GM23338 (cell line): ENCODE measurements around the gene TNFAIP8L3. TPM values are rescaled to one million over a fixed set of nuclear protein-coding genes. Genes with fewer than 3 reads are reported as not detected.

Experiments
- ATAC-seq: fragments of 200-7000 bp; cut with Tn5 transposase; 3 replicates; pipeline ENCODE4 v1.9.1; 2020
- DNase-seq: peaks from one replicate; pipeline ENCODE4 v3.0.0-alpha.2; 2015; ENCODE audit warnings: low spot score
- H2AFZ ChIP-seq: fragments of 200-600 bp; sonication (generic); 2 replicates; pipeline ENCODE4 v1.8.0; 2016; ENCODE audit warnings: antibody characterized with exemption, mild to moderate bottlenecking, moderate library complexity
- H3F3A ChIP-seq: fragments of 200-600 bp; sonication (generic); replicated peaks from 2 replicates; pipeline ENCODE4 v1.8.0; 2017; ENCODE audit warnings: antibody characterized with exemption, mixed run types, low read depth
- H3K27ac ChIP-seq: fragments of 200-600 bp; sonication (generic); 2 replicates; pipeline ENCODE4 v1.6.1; 2016; ENCODE audit warnings: low read depth
- H3K27me3 ChIP-seq: fragments of 200-600 bp; sonication (generic); 2 replicates; pipeline ENCODE4 v1.8.0; 2016; ENCODE audit warnings: mild to moderate bottlenecking, mixed run types, moderate library complexity; ENCODE audit not compliant: insufficient read depth
- H3K36me3 ChIP-seq: fragments of 200-600 bp; sonication (generic); 2 replicates; pipeline ENCODE4 v1.8.0; 2016; ENCODE audit warnings: mild to moderate bottlenecking; ENCODE audit not compliant: insufficient read depth
- H3K4me1 ChIP-seq: fragments of 200-600 bp; sonication (generic); 2 replicates; pipeline ENCODE4 v1.8.0; 2016; ENCODE audit warnings: mild to moderate bottlenecking, moderate library complexity; ENCODE audit not compliant: insufficient read depth
- H3K4me2 ChIP-seq: fragments of 200-600 bp; sonication (generic); 2 replicates; pipeline ENCODE4 v1.7.1; 2017; ENCODE audit warnings: mixed run types
- H3K4me3 ChIP-seq: fragments of 200-600 bp; sonication (generic); 2 replicates; pipeline ENCODE4 v1.6.1; 2016; ENCODE audit warnings: mixed run types
- H3K79me2 ChIP-seq: fragments of 200-600 bp; sonication (generic); replicated peaks from 2 replicates; pipeline ENCODE4 v1.8.0; 2017; ENCODE audit warnings: mild to moderate bottlenecking; ENCODE audit not compliant: insufficient read depth
- H3K9me2 ChIP-seq: fragments of 200-600 bp; sonication (generic); 2 replicates; pipeline ENCODE4 v1.8.0; 2017; ENCODE audit not compliant: insufficient read depth
- H4K20me1 ChIP-seq: fragments of 200-600 bp; sonication (generic); replicated peaks from 2 replicates; pipeline ENCODE4 v1.8.0; 2017; ENCODE audit warnings: mild to moderate bottlenecking; ENCODE audit not compliant: insufficient read depth
- H3K27ac Mint-ChIP-seq: 2 replicates; pipeline ENCODE4 v1.8.0; 2020; ENCODE audit warnings: inconsistent platforms, mild to moderate bottlenecking, moderate library complexity, mixed read lengths
- H3K27me3 Mint-ChIP-seq: 3 replicates; pipeline ENCODE4 v1.8.0; 2022; ENCODE audit warnings: low read depth, mild to moderate bottlenecking, moderate library complexity, mixed read lengths, inconsistent platforms; ENCODE audit not compliant: insufficient read depth, poor library complexity
- H3K36me3 Mint-ChIP-seq: 3 replicates; pipeline ENCODE4 v1.8.0; 2021; ENCODE audit warnings: low read depth, mild to moderate bottlenecking, inconsistent platforms, moderate library complexity, mixed read lengths
- H3K4me1 Mint-ChIP-seq: 3 replicates; pipeline ENCODE4 v1.8.0; 2020; ENCODE audit warnings: mild to moderate bottlenecking, inconsistent platforms, mixed read lengths
- H3K4me3 Mint-ChIP-seq: 3 replicates; pipeline ENCODE4 v1.8.0; 2021; ENCODE audit warnings: moderate library complexity, mild to moderate bottlenecking, inconsistent platforms, mixed read lengths
- H3K9me3 Mint-ChIP-seq: 3 replicates; pipeline ENCODE4 v1.8.0; 2020; ENCODE audit warnings: moderate library complexity, mild to moderate bottlenecking, inconsistent platforms, mixed read lengths
- CTCF ChIP-seq, 2 experiments: fragments of 200-600 bp in 1 of 2; sonication (generic) in 1 of 2; conservative IDR thresholded peaks; 2 replicates each; pipeline versions ENCODE4 v1.5.1 to v1.6.1; 2016 to 2017; ENCODE audit warnings: antibody characterized with exemption in 2 of 2, low read depth in 2 of 2, mild to moderate bottlenecking in 2 of 2, moderate library complexity in 1 of 2
- EZH2 ChIP-seq: fragments of 200-600 bp; sonication (generic); IDR thresholded peaks from one replicate; pipeline ENCODE4 v1.8.0; 2017; ENCODE audit warnings: antibody characterized with exemption, mild to moderate bottlenecking, low read depth; ENCODE audit not compliant: unreplicated experiment
- EZH2phosphoT487 ChIP-seq: fragments of 200-600 bp; sonication (generic); IDR thresholded peaks from one replicate; pipeline ENCODE4 v1.8.1; 2018; ENCODE audit warnings: antibody characterized with exemption; ENCODE audit not compliant: unreplicated experiment
- POLR2AphosphoS5 ChIP-seq: IDR thresholded peaks from 2 replicates; pipeline ENCODE4 v1.6.1; 2016; ENCODE audit warnings: antibody characterized with exemption, low read depth
- REST ChIP-seq: IDR thresholded peaks from one replicate; pipeline ENCODE4 v1.6.1; 2018; ENCODE audit warnings: antibody characterized with exemption; ENCODE audit not compliant: unreplicated experiment
- STAT1 ChIP-seq: IDR thresholded peaks from one replicate; pipeline ENCODE4 v1.6.1; 2016; ENCODE audit warnings: antibody characterized with exemption; ENCODE audit not compliant: unreplicated experiment
- ZNF114 ChIP-seq: fragments of 250-450 bp; sonication (Bioruptor Pico); IDR thresholded peaks from 2 replicates; pipeline ENCODE4 v1.5.0; 2020; ENCODE audit warnings: mild to moderate bottlenecking, moderate library complexity
- ZNF331 ChIP-seq: fragments of 250-450 bp; sonication (Bioruptor Pico); IDR thresholded peaks from 2 replicates; pipeline ENCODE4 v1.5.0; 2020; ENCODE audit warnings: low read depth, mild to moderate bottlenecking, moderate library complexity
- ZNF462 ChIP-seq: fragments of 250-450 bp; sonication (Bioruptor Pico); IDR thresholded peaks from 2 replicates; pipeline ENCODE4 v1.5.0; 2020; ENCODE audit warnings: mild to moderate bottlenecking, moderate library complexity
- polyA plus RNA-seq: library from polyadenylated mRNA; unstranded; fragments of >200 nt; fragmentation: Nextera tagmentation; extraction: Ambion mirVana; gene quantifications from 2 replicates; pipeline ENCODE4 v1.2.1, GENCODE V29; 2016
- total RNA-seq: library from RNA; depleted of rRNA; stranded (reverse); fragments of >200 nt; shearing (Covaris generic); gene quantifications from 2 replicates; pipeline ENCODE4 v1.2.3, GENCODE V29; 2014

Gene TNFAIP8L3
- total and polyA plus RNA-seq, 2 experiments from 2014 or later, result 0.23 to 0.31 TPM

- Mint-ChIP-seq H3K27ac (no peak overlapping the region; the same call in 1 of the 2 replicates), H3K36me3 (no peaks in the 10 kb centered on the region), H3K9me3 (no peaks in the 10 kb centered on the region), H3K4me3 (no peak overlapping the region), H3K4me1 (peaks cover 6% of the 10 kb centered on the region), H3K27me3 (no peaks in the 10 kb centered on the region)
- Histone ChIP-seq H4K20me1 (no peaks in the 10 kb centered on the region), H3K36me3 (no peaks in the 10 kb centered on the region), H3K9me2 (no peaks in the 10 kb centered on the region), H3F3A (no peaks in the 10 kb centered on the region), H3K4me2 (no peak overlapping the region), H3K79me2 (no peaks in the 10 kb centered on the region), H3K27me3 (no peaks in the 10 kb centered on the region), H3K27ac (no peak overlapping the region), H3K4me3 (no peak overlapping the region), H2AFZ (no peak overlapping the region), H3K4me1 (no peaks in the 10 kb centered on the region)
- no peak for DNase-seq
- TF ChIP-seq ZNF462 (CRISPR knock-in tag), result no peak
- TF ChIP-seq ZNF331 (CRISPR knock-in tag), result no peak
- no peak for TF ChIP-seq POLR2AphosphoS5
- TF ChIP-seq STAT1, result no peak
- no peak for TF ChIP-seq EZH2phosphoT487
- ATAC-seq, result no peak
Observed at GRCh38 chr15:51131596-51132290, 37.0 kb upstream of the TNFAIP8L3 start.

GRCh38 chr15:51130344-51130743 lies 35.6 kb upstream of the TNFAIP8L3 start:
- no peaks in the 10 kb centered on the region for H3K36me3 ChIP-seq
- no peak for ATAC-seq
- H3K4me1 ChIP-seq, result no peaks in the 10 kb centered on the region
- no peaks in the 10 kb centered on the region for H3F3A ChIP-seq
- no peak for DNase-seq
- Mint-ChIP-seq H3K4me3 (no peak overlapping the region), H3K4me1 (peaks cover 6% of the 10 kb centered on the region), H3K36me3 (no peaks in the 10 kb centered on the region), H3K27ac (no peak overlapping the region), H3K27me3 (no peaks in the 10 kb centered on the region), H3K9me3 (no peaks in the 10 kb centered on the region)
- H3K27ac ChIP-seq, result no peak overlapping the region
- H3K27me3 ChIP-seq, result no peaks in the 10 kb centered on the region
- H3K4me3 ChIP-seq, result no peak overlapping the region
- no peaks in the 10 kb centered on the region for H3K9me2 ChIP-seq
- H3K4me2 ChIP-seq, result no peak overlapping the region
- no peaks in the 10 kb centered on the region for H3K79me2 ChIP-seq
- no peak overlapping the region for H2AFZ ChIP-seq
- H4K20me1 ChIP-seq, result no peaks in the 10 kb centered on the region
- TF ChIP-seq STAT1 (no peak), CTCF (conservative IDR thresholded peaks at IDR 0.05; ENCODE audit: low read depth in 2 of 2) (no peak), REST (no peak), ZNF114 (no peak), POLR2AphosphoS5 (no peak), ZNF331 (CRISPR knock-in tag) (no peak), EZH2 (no peak), EZH2phosphoT487 (no peak)
